ENCODE data around the gene STARD9. TPM values are rescaled to one million over a fixed set of nuclear protein-coding genes. Genes with fewer than 3 reads are reported as not detected.

STARD9 gene
- total and polyA plus RNA-seq, 9 of the 15 experiments (the other 6 are each of a cell fraction or from before 2014, with no cell fraction given): 0.45 to 6.0 (median 3.6) TPM

DNA sequence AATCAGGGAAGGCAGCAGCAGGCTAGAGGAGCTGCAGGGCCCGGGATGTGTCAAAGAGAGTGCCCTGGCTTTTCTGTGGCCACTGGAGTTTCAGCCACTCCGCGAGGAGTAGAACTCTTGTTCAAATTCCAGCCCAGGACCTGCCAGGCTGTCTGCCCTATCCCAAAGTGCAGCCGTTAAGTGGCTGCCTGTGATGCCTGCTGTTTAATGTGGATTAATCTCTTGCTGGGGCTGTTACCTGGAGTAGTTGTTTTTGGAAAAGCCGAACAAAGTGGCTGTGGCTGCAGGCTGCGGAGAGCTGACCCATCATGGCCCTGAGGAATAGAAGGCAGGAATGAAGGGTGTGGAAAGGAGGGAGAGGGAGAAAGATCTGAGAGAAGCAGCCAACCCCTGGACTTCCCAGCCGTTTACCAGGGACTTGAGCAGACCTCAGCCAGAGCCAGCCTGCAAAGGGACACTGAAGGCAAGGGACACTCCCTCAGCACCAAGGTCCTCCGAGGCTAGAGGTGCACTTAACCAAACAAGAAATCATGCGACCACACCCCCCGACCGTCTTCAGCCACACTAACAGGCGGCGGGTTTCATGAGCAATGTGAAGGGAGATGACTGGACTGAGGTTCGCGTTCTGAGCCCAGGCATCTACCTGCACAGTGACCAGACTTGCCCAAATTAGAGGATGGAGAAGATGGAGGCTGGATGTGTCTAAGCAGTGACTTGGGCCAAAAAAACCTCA lies 156.9 kb downstream of the STARD9 start:
- ChIA-PET CTCF (ENCODE audit: low intra/inter-chr PET ratio) (no interaction called here), POLR2A (interaction anchor here (0.6 to 1.0 kb wide), 5 partner anchors 9 to 352 kb away, joined by 3 to 4 read pairs (median 3); no protein-coding TSS in a partner anchor)
- in situ Hi-C loops (cut with MboI): no loop called here
- Histone ChIP-seq H3K9me3 (replicated peaks; ENCODE audit: control insufficient read depth, insufficient read depth, low read depth, low read length) (no peaks in the 10 kb centered on the region), H3K27me3 (ENCODE audit: control insufficient read depth in 2 of 2, insufficient read depth in 2 of 2, low read length in 2 of 2) (no peaks in the 10 kb centered on the region), H3K9me1 (ENCODE audit: control insufficient read depth, insufficient read depth, low read length) (no peaks in the 10 kb centered on the region), H2AFZ (ENCODE audit: low read depth, low read length) (no peak overlapping the region), H3K9ac (ENCODE audit: insufficient read depth in 1 of 2, low read depth in 2 of 2, low read length in 2 of 2) (peak overlapping the region in 1 of 2 experiments; percentile 13; a peak in 1 of 4 replicates), H3K27ac (ENCODE audit: extremely low read depth, low read depth, low read length) (no peak overlapping the region), H4K20me1 (replicated peaks; ENCODE audit: control insufficient read depth, insufficient read depth, low read length) (peaks cover 4% of the 10 kb centered on the region; the same call in 1 of the 2 replicates), H3K79me2 (ENCODE audit: control insufficient read depth, insufficient read depth, low read length) (peaks cover 20% of the 10 kb centered on the region), H3K36me3 (ENCODE audit: control insufficient read depth, insufficient read depth, low read length) (peaks cover 83% of the 10 kb centered on the region), H3K4me3 (no peak overlapping the region), H3K4me1 (replicated peaks in 1 of 2; ENCODE audit: control insufficient read depth in 2 of 2, insufficient read depth in 2 of 2, low read length in 2 of 2) (peaks cover 5 to 26% of the 10 kb centered on the region in 2 experiments; a peak in 4 of 5 replicates), H3K4me2 (ENCODE audit: insufficient read depth, low read length) (no peak overlapping the region)
- intact Hi-C loops (cut with micrococcal nuclease): no loop called here
- TF ChIP-seq GTF2A2 (tag; IDR thresholded peaks at IDR 0.05): no peak
- no peak for TF ChIP-seq ZNF766 (CRISPR knock-in tag; conservative IDR thresholded peaks at IDR 0.05)
- TF ChIP-seq ELF2 (CRISPR knock-in tag; IDR thresholded peaks at IDR 0.05): no peak
- no peak for TF ChIP-seq PKNOX1 (IDR thresholded peaks at IDR 0.05)
- TF ChIP-seq HMGN3 (IDR thresholded peaks at IDR 0.05; ENCODE audit: borderline replicate concordance, extremely low read depth, insufficient read length, low read depth, low read length): no peak
- no peak for TF ChIP-seq ZC3H4 (CRISPR knock-in tag; IDR thresholded peaks at IDR 0.05; ENCODE audit: borderline replicate concordance)
- TF ChIP-seq ETV5 (CRISPR knock-in tag; IDR thresholded peaks at IDR 0.05; ENCODE audit: low read depth): no peak
- TF ChIP-seq, protein P1, sequence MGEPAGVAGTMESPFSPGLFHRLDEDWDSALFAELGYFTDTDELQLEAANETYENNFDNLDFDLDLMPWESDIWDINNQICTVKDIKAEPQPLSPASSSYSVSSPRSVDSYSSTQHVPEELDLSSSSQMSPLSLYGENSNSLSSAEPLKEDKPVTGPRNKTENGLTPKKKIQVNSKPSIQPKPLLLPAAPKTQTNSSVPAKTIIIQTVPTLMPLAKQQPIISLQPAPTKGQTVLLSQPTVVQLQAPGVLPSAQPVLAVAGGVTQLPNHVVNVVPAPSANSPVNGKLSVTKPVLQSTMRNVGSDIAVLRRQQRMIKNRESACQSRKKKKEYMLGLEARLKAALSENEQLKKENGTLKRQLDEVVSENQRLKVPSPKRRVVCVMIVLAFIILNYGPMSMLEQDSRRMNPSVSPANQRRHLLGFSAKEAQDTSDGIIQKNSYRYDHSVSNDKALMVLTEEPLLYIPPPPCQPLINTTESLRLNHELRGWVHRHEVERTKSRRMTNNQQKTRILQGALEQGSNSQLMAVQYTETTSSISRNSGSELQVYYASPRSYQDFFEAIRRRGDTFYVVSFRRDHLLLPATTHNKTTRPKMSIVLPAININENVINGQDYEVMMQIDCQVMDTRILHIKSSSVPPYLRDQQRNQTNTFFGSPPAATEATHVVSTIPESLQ (CRISPR knock-in tag; IDR thresholded peaks at IDR 0.05): no peak
- TF ChIP-seq PURB (CRISPR knock-in tag; IDR thresholded peaks at IDR 0.05; ENCODE audit: low read depth): no peak
- ATAC-seq (no peak), DNase-seq (ENCODE audit: extremely low read depth in 1 of 4, low spot score in 3 of 4) (no peak), FAIRE-seq (no peak)
- whole genome bisulfite sequencing (ENCODE audit: insufficient coverage, low coverage, missing lambda C conversion rate): 89% methylated on average over 15 of the region's 15 CpGs
- BruUV-seq (replicated peaks): no TSS peak
